NCI-H2029 treated with DMSO at 0.1 percent for 48 hours (cell line): Measurements from ENCODE around the gene TMC8.

Source experiments
- DNase-seq: peaks from one replicate; lab custom pipeline; 2025; lab: John Stamatoyannopoulos, UW

TMC8 gene

GRCh38 chr17:78124081-78124835 is 6.3 kb upstream of the TMC8 start:
- no peak for DNase-seq

GRCh38 chr17:78124836-78125137 is 5.8 kb upstream of the TMC8 start:
- DNase-seq = no peak

GRCh38 chr17:78125138-78125913 is 5.2 kb upstream of the TMC8 start:
- no peak for DNase-seq

GRCh38 chr17:78125976-78126894 is 4.3 kb upstream of the TMC8 start:
- DNase-seq = no peak

- DNase-seq = no peak
These were observed 3.7 kb upstream of the TMC8 start for GRCh38 chr17:78126895-78127238.

GRCh38 chr17:78127239-78127887 is 3.2 kb upstream of the TMC8 start:
- no peak for DNase-seq

GRCh38 chr17:78127888-78128550 is 2.6 kb upstream of the TMC8 start:
- no peak for DNase-seq

- no peak for DNase-seq
These were observed 1.8 kb upstream of the TMC8 start, which contains the start of gene TMC6 for GRCh38 chr17:78128551-78129350. TSS of gene TMC6 (minus strand) at chr17:78128755. CDS start at chr17:78126832, 1,923 bp downstream.

- DNase-seq = no peak
These were observed 1.1 kb upstream of the TMC8 start for GRCh38 chr17:78129351-78130089.

GRCh38 chr17:78130090-78130436 is 508 bp upstream of the TMC8 start:
- no peak for DNase-seq

- DNase-seq = no peak
These were observed 857 bp downstream of the TMC8 start for GRCh38 chr17:78131172-78132083.

- no peak for DNase-seq
These were observed 1.6 kb downstream of the TMC8 start for GRCh38 chr17:78132084-78132676.

- DNase-seq = no peak
These were observed 2.2 kb downstream of the TMC8 start for GRCh38 chr17:78132767-78133178.

- no peak for DNase-seq
These were observed 2.8 kb downstream of the TMC8 start for GRCh38 chr17:78133179-78133951.

- DNase-seq = no peak
These were observed 3.7 kb downstream of the TMC8 start for GRCh38 chr17:78133971-78134898.

GRCh38 chr17:78134899-78135385 is 4.4 kb downstream of the TMC8 start:
- DNase-seq = no peak
